ENCODE data around the gene ERMP1. TPM values are rescaled to one million over a fixed set of nuclear protein-coding genes. Genes with fewer than 3 reads are reported as not detected.

Gene ERMP1
- total RNA-seq, 1 experiment from 2014 or later = 3.2 TPM

DNA sequence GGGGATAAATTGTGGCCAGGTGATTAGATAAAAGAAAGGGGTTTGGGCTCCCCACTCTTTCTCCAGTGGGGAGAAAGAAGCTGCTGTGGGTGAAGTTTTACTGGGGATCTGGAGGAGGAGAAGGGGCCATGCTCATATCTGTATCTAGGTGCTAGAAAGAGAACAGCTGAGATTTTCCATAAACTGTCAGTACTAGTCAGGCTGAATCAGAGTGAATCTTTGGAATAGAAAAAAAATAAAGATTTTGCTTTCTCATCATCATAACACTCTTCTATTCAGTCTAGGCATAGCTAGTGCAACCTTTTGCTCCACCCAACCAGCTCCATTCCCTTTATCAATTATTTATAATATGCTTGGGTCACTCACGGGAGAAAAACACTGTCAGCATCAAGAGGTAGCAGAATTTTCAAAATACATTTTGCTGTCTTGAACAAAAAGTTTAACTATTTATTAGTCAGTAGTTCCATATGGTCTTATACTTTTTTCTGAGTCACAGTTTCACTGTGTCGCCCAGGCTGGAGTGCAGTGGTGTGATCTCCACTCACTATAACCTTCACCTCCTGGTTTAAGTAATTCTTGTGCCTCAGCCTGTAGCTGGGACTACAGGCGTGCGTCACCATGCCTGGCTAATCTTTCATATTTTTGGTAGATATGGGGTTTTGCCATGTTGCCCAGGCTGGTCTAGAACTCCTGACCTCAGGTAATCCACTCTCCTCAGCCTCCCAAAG lies 21.3 kb upstream of the ERMP1 start:
- no peak for DNase-seq (ENCODE audit: low spot score)

GRCh38 chr9:5853617-5854016 lies 20.7 kb upstream of the ERMP1 start:
- DNase-seq (ENCODE audit: low spot score) = no peak

DNA sequence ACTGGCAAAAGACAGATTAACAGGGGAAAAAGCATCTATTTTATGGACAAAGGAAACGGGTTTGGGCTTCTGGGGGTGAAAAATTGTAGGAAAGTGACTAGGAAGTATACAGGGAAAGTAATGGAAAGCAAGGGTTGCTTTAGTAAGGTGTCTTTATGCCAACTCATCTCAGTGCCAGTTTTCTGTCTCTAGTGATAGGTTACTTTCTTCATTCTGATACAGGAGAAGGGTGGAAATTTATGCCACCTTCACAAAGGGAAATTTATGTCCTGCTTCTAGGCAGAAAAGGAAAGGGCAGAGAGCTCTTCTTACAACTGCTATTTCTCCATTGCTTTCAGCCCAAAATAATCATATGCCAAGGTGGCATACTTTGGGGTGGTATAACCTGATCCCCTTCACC lies 20.1 kb upstream of the ERMP1 start:
- DNase-seq (ENCODE audit: low spot score) = no peak

DNA sequence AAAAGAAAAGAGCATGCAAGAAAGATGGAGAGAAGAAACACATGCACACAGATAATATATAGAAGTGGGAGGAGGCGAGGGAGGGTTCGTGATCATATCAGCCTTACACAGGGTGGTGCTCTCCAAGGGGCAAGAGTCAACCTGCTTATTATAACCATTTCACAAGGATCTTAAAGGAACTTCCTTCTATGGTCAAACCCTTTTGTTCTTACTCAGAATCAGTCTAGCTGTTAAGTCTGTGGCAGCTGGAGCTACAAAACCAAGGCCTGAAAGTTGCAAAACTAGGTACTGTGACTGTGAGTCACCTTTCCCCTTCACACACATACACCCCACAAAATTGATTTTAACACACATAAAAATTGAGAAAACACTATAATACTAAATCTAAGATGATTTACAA lies 18.5 kb upstream of the ERMP1 start:
- DNase-seq (ENCODE audit: low spot score) = no peak

DNA sequence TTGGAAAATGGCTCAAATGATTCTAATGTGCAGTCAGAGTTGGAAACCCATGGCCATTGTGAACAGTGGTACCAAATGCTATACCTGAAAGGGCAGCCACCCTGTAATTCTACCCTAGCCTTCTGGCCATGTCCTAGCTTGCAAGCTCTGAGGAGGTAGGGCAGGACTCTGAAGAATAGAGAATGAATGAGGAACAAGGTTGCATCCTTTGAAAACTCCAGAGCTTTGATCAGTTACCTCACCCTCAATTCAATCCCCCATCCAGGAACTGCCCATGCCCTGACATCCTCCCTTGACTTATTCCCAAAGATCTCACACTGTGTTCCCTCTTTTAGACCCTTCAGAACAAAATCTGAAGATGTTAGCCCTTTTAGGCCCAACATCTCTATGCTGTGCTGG lies 17.8 kb upstream of the ERMP1 start:
- no peak for DNase-seq (ENCODE audit: low spot score)

DNA sequence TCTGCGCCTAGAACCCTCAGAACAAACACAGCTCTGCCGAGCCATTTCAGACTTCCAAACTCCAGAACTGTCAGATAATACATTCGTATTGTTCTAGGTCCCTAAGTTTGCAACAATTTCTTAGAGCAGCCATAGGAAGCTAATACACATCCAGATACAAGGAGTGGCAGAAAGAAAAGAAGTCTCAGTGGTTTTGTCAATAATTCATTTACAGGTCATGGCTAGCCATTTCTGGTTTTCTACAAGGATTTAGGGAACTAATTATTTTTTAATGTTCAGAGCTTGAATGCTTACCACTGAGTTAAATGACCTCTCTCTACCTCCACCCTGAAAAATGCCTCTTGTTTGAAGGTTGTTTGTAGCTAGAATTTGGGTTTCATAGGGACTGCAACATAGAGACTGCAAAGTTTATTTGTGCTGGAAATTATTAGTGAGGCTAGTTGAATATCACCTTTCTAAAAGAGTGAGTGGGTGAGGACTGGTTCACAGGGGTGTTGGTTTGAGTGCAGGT lies 15.5 kb upstream of the ERMP1 start:
- DNase-seq (ENCODE audit: low spot score) = no peak

- no peak for DNase-seq (ENCODE audit: low spot score)
Observed at GRCh38 chr9:5846501-5846921, 13.6 kb upstream of the ERMP1 start.

- no peak for DNase-seq (ENCODE audit: low spot score)
Observed at GRCh38 chr9:5846096-5846495, 13.2 kb upstream of the ERMP1 start.

- DNase-seq (ENCODE audit: low spot score) = no peak
Observed at GRCh38 chr9:5845157-5845531, 12.2 kb upstream of the ERMP1 start.

GRCh38 chr9:5843794-5844471 lies 11.0 kb upstream of the ERMP1 start:
- DNase-seq (ENCODE audit: low spot score) = peak; percentile 20

- DNase-seq (ENCODE audit: low spot score) = no peak
Observed at GRCh38 chr9:5842929-5843793, 10.2 kb upstream of the ERMP1 start.

- DNase-seq (ENCODE audit: low spot score) = no peak
Observed at GRCh38 chr9:5841771-5842573, 9.1 kb upstream of the ERMP1 start.

GRCh38 chr9:5840788-5841187 lies 7.9 kb upstream of the ERMP1 start:
- DNase-seq (ENCODE audit: low spot score) = no peak

GRCh38 chr9:5839572-5839902 lies 6.6 kb upstream of the ERMP1 start:
- DNase-seq (ENCODE audit: low spot score) = no peak

DNA sequence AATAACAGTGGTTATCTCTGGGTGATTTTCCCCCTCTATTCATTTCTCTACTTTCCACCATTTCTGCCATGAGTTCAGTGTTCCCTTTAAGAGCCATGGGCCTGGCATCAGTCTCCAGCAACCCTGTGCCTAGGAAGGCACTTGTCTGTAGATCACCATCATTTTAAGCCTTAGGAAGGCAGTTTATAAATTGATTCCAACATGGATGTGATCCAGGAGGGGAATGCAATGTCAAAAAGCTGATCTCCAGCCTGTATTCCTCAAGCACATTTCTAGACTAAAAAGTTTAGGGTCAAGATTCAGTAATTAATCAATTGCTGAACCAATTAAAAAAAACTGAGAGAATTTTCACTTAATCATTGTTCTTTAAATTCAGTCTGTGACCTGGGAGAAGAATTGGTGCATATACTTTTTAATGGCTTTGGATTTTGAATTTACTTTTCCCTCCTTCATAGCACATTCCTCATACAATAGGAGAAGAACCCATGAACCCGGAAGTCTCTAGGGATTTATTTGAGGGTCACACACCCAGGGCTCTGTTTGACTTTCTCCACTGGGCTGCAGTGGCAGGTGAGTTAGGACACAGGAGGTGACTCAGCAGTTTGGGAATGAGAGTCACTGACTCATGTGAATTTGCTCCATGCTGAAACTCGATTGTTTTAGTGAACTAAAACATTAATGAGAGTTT lies 6.1 kb upstream of the ERMP1 start:
- peak; percentile 64 for DNase-seq (ENCODE audit: low spot score)

DNA sequence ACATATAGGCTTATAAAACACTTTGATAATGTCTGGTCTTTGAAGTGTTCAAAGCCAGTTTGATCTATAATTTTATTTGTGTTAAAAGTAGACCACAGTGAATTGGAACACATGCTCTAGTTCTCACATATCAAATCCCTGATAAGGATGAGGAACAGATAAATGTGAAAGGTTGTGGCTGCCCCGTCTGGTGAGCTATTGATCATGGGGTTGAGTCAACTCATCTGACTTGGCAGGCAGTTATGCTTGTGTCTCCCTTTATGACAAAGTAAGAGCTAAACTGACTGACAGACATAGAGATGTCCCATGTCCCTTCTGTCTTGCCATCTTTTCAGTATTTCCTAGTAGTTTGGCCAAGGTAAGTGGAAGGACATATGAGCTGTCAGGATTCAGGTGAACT lies 2.9 kb upstream of the ERMP1 start:
- no peak for DNase-seq (ENCODE audit: low spot score)

- DNase-seq (ENCODE audit: low spot score) = no peak
Observed at GRCh38 chr9:5834214-5834613, 1.3 kb upstream of the ERMP1 start.

DNA sequence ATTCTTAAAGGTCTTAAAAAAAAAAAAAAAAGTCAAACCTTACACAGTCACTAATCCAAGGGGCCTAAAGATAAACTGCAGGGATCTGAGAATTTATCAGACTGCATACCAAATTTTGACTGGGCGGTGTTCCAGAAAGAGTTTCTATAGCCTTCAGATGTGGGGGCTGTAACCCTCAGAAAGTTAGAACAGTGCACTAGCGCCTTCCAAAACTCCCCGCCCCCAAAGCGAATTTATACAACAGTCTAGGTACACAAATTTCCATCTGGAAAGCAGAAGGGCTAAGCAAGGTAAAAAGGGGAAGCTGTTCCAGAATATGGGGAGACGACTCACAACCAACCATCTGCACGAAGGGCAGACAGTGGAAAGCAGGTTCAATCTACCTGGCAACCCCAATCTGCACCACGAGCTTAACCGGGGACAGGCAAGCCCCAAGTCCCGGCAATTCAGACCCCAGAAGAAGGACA lies 813 bp downstream of the ERMP1 start:
- no peak for DNase-seq (ENCODE audit: low spot score)

GRCh38 chr9:5825895-5826622 lies 6.9 kb downstream of the ERMP1 start:
- DNase-seq (ENCODE audit: low spot score) = no peak

DNA sequence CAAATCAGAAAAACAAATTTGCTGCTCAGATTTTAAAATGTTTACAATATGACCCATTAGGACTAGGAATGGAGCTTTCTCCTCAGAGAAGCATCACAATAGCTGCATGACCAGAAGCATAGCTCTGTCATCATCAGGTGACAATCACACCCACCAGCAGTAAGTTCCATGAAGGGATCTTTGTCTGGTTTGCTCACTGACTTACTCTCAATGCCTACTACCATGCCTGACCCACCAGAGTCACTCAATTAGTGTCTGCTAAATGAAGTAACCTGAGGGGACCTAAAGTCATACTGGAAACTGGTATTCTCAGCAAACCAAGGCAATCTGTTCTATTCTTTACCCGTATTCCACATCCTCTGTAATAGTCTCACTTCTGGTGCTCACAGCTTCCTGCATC lies 7.7 kb downstream of the ERMP1 start:
- no peak for DNase-seq (ENCODE audit: low spot score)
